Body of pancreas (tissue), 4 donors: ENCODE data around the gene IQCN. TPM values are rescaled to one million over a fixed set of nuclear protein-coding genes. Genes with fewer than 3 reads are reported as not detected.
"Not testable (repeated sequence)": the region's sequence is repeated elsewhere in the genome, so short reads cannot be mapped to it uniquely, and the experiment has no call there.

Experiments
- ATAC-seq: fragments of 150-250 bp; one replicate; pipeline ENCODE4 v1.9.1; 2016
- DNase-seq, 4 donors: peaks; one replicate each; pipeline ENCODE4 v3.0.0-alpha.2; 2019
- H3K27ac ChIP-seq, 4 donors: fragments of 200-600 bp; sonication (generic); 1 replicate in 3 of 4; 2 replicates in 1 of 4; pipeline versions ENCODE4 v1.5.1 to v1.6.1; 2016 to 2019; ENCODE audit warnings: mild to moderate bottlenecking in 1 of 4, mixed read lengths in 1 of 4, moderate library complexity in 1 of 4
- H3K27me3 ChIP-seq, 2 donors: fragments of 200-600 bp; sonication (generic); one replicate each; pipeline ENCODE4 v1.6.0; 2016; ENCODE audit warnings: mild to moderate bottlenecking in 1 of 2
- H3K36me3 ChIP-seq, 2 donors: fragments of 200-600 bp; sonication (generic); replicated peaks in 1 of 2; 2 replicates each; pipeline ENCODE4 v1.5.1; 2016; ENCODE audit warnings: low read depth in 2 of 2; ENCODE audit not compliant: insufficient read depth in 1 of 2
- H3K4me1 ChIP-seq: fragments of 200-600 bp; sonication (generic); one replicate; pipeline ENCODE4 v1.6.0; 2016
- H3K4me3 ChIP-seq, 2 donors: fragments of 200-600 bp; sonication (generic); 1 replicate in 1 of 2; 2 replicates in 1 of 2; pipeline ENCODE4 v1.5.1; 2016 to 2019
- H3K9me3 ChIP-seq, 3 donors: fragments of 200-600 bp; sonication (generic); 1 replicate in 2 of 3; 2 replicates in 1 of 3; pipeline ENCODE4 v1.5.1; 2016
- CTCF ChIP-seq, 7 experiments: fragments of 450-650 bp in 4 of 7; fragments of 200-600 bp in 3 of 7; sonication (generic) in 3 of 7; IDR thresholded peaks; one replicate each; pipeline ENCODE4 v1.5.1; 2016 to 2019; ENCODE audit warnings: antibody characterized with exemption in 7 of 7
- POLR2A ChIP-seq, 3 donors: fragments of 450-650 bp; IDR thresholded peaks; one replicate each; pipeline ENCODE4 v1.6.1; 2016; ENCODE audit warnings: antibody characterized with exemption in 3 of 3, mild to moderate bottlenecking in 2 of 3
- WGBS, 2 donors: methylation state at CpG; one replicate each; pipeline ENCODE4 v1.1.5; 2017; 5-methylcytosine and 5-hydroxymethylcytosine counted together
- intact Hi-C: fragments of 100-400 bp; cut with DNase I; formaldehyde crosslinking; loops from one replicate; pipeline ENCODE4 v1.15.1; 2023
- total RNA-seq, 2 donors: library from RNA; depleted of rRNA; stranded (reverse); fragments of >200 nt; gene quantifications; one replicate each; pipeline ENCODE4 v1.1.0, GENCODE V29; 2016

The IQCN gene
- total RNA-seq, 2 donors from 2014 or later, result 5.6 to 7.0 TPM

DNA sequence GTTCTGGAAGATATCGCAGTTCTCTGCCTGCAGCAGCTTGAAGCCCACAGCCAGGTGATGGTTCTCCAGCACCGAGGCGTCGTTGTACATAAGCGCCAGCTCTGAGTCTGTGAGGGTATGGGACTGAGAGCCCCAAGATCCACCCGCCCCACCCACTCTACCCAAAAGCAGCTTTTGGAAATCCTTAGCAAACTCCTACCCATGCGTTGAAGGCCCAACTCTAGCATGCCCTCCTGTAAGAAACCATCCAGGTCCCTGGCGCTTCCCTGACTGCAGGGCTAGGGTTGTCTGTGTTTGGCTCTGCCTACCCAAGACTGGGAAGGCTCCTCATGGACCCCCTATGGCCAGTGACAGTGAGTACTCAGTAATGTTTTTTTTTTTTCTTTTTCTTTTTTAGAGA is 57.5 kb downstream of the IQCN start:
- WGBS, 2 donors, result 91 to 93% methylated on average over 7 to 8 of the region's 8 CpGs
- DNase-seq, result no peak
- TF ChIP-seq POLR2A (IDR thresholded peaks at IDR 0.05) (no peak), CTCF (IDR thresholded peaks at IDR 0.05) (no peak)
- no peak for ATAC-seq
- no peaks in the 10 kb centered on the region for H3K9me3 ChIP-seq
- H3K4me3 ChIP-seq, result no peak overlapping the region
- no peaks in the 10 kb centered on the region for H3K27me3 ChIP-seq
- intact Hi-C loops, result no loop called here
- H3K27ac ChIP-seq, result no peak overlapping the region
- no peaks in the 10 kb centered on the region for H3K4me1 ChIP-seq
- no peaks in the 10 kb centered on the region for H3K36me3 ChIP-seq

- Histone ChIP-seq H3K4me1 (no peaks in the 10 kb centered on the region), H3K27me3 (no peaks in the 10 kb centered on the region), H3K9me3 (no peaks in the 10 kb centered on the region), H3K27ac (no peak overlapping the region), H3K4me3 (no peak overlapping the region), H3K36me3 (no peaks in the 10 kb centered on the region)
- no peak for DNase-seq
- intact Hi-C loops, result loop anchor here (5.0 kb wide), 1 partner anchor 37 kb away; no protein-coding TSS in a partner anchor
- ATAC-seq, result no peak
- no peak for TF ChIP-seq CTCF (IDR thresholded peaks at IDR 0.05)
- no peak for TF ChIP-seq POLR2A (IDR thresholded peaks at IDR 0.05)
- WGBS, 2 donors, result 63 to 72% methylated on average over 7 of the region's 7 CpGs
Measured at GRCh38 chr19:18214779-18215433, 59.3 kb downstream of the IQCN start.

GRCh38 chr19:18211683-18212082 is 62.6 kb downstream of the IQCN start:
- Histone ChIP-seq H3K27me3 (no peaks in the 10 kb centered on the region), H3K4me3 (no peak overlapping the region), H3K36me3 (no peaks in the 10 kb centered on the region), H3K9me3 (no peaks in the 10 kb centered on the region), H3K27ac (no peak overlapping the region), H3K4me1 (no peaks in the 10 kb centered on the region)
- no peak for TF ChIP-seq POLR2A (IDR thresholded peaks at IDR 0.05)
- no peak for TF ChIP-seq CTCF (IDR thresholded peaks at IDR 0.05)
- 72 to 76% methylated on average over 6 to 14 of the region's 14 CpGs for WGBS, 2 donors
- intact Hi-C loops, result loop anchor here (5.0 kb wide), 1 partner anchor 41 kb away; no protein-coding TSS in a partner anchor
- DNase-seq (no peak), ATAC-seq (no peak)

DNA sequence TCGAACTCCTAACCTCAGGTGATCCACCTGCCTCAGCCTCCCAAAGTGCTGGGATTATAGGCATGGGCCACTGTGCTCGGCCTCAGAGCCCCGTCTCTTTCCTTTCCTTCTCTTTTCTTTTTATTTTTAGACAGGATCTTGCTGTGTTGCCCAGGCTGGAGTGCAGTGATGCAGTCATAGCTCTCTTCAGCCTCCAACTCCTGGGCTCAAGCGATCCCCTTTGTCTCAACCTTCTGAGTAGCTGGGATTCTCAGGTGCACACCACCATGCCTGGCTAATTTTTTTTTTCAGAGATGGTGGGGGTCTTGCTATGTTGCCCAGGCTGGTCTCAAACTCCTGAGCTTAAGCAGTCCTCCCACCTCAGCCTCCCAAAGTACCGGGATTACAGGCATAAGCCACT is 64.3 kb downstream of the IQCN start:
- not testable (repeated sequence) for H3K27ac ChIP-seq, H3K4me3 ChIP-seq, H3K27me3 ChIP-seq, DNase-seq, ATAC-seq, H3K36me3 ChIP-seq, H3K4me1 ChIP-seq, H3K9me3 ChIP-seq
- 76 to 82% methylated on average over 5 of the region's 5 CpGs for WGBS, 2 donors
- intact Hi-C loops, result loop anchor here (5.0 kb wide), 1 partner anchor 42 kb away; no protein-coding TSS in a partner anchor

DNA sequence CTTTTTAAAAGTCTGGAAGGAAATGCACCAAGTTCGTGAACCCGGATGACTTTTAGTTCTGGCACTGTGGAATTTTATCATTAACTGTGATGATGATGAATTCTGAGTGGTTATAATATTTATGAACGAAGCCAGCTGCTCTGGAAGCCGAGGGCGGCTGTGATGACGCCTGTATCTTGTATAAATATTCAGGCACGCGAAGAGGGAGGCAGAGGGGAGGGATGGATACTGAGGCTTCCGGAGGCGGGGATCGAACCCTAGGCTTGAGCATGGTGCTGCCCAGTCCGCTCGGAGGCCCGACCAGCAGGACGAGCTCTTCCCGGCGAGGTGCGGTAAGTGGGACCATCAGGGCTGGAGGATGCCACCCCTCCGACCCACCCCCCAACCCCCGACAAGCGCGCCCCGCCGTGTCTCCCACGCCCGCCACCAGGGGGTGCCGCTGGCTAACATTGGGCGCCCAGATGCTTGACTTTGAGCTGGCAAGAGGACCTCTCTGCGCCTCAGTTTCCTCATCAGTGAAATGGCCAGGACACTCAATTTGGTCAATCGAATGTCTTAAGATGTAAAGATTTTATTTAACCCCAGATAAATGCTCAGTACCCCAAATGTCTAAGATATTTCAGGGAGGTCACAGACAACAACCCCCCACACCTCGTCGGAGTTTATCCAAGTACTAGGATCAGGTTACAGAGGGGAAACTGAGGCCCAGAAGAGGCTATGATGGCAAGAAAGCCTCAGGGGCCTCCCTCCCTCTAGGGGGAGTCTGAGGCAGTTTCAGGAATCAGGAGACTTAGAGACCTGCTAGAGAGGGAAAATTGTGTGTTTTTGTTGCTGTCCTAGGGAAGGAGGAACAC is 65.9 kb downstream of the IQCN start:
- Histone ChIP-seq H3K4me3 (no peak overlapping the region), H3K9me3 (no peaks in the 10 kb centered on the region), H3K27me3 (no peaks in the 10 kb centered on the region), H3K36me3 (no peaks in the 10 kb centered on the region), H3K4me1 (peaks cover 16% of the 10 kb centered on the region), H3K27ac (no peak overlapping the region)
- TF ChIP-seq POLR2A (IDR thresholded peaks at IDR 0.05) (no peak), CTCF (IDR thresholded peaks at IDR 0.05) (peak; percentile 30 to 65 (median 37))
- intact Hi-C loops, result no loop called here
- ATAC-seq (no peak), DNase-seq (peak; percentile 20 to 46 (median 38))
- 14 to 18% methylated on average over 10 to 24 of the region's 32 CpGs for WGBS, 2 donors
